Measurements from ENCODE around the gene IL6ST.
"Not testable (repeated sequence)": the region's sequence is repeated elsewhere in the genome, so short reads cannot be mapped to it uniquely, and the experiment has no call there.

The IL6ST gene

GRCh38 chr5:56003679-56004078 is 8.9 kb upstream of the IL6ST start:
- no peak for DNase-seq (ENCODE audit: low spot score)

- no peak for DNase-seq (ENCODE audit: low spot score)
These were observed 8.4 kb upstream of the IL6ST start for GRCh38 chr5:56003179-56003578.

- no peak for DNase-seq (ENCODE audit: low spot score)
These were observed 7.5 kb upstream of the IL6ST start for GRCh38 chr5:56002303-56002702.

- not testable (repeated sequence) for DNase-seq (ENCODE audit: low spot score)
These were observed 5.5 kb upstream of the IL6ST start for GRCh38 chr5:56000221-56000620.

- DNase-seq (ENCODE audit: low spot score) = no peak
These were observed 4.2 kb upstream of the IL6ST start for GRCh38 chr5:55998966-55999365.

- peak; percentile 87 for DNase-seq (ENCODE audit: low spot score)
These were observed 3.1 kb upstream of the IL6ST start for GRCh38 chr5:55997742-55998351.

GRCh38 chr5:55994998-55995914 is 493 bp upstream of the IL6ST start:
- peak; percentile 97 for DNase-seq (ENCODE audit: low spot score)

- DNase-seq (ENCODE audit: low spot score) = peak; percentile 42
These were observed 850 bp downstream of the IL6ST start for GRCh38 chr5:55993731-55994494.

- DNase-seq (ENCODE audit: low spot score) = no peak
These were observed 1.8 kb downstream of the IL6ST start for GRCh38 chr5:55993013-55993412.

- no peak for DNase-seq (ENCODE audit: low spot score)
These were observed 2.8 kb downstream of the IL6ST start for GRCh38 chr5:55991768-55992486.

- not testable (repeated sequence) for DNase-seq (ENCODE audit: low spot score)
These were observed 3.9 kb downstream of the IL6ST start for GRCh38 chr5:55990895-55991294.

- DNase-seq (ENCODE audit: low spot score) = no peak
These were observed 4.9 kb downstream of the IL6ST start for GRCh38 chr5:55989860-55990259.

- DNase-seq (ENCODE audit: low spot score) = no peak
These were observed 5.7 kb downstream of the IL6ST start for GRCh38 chr5:55988979-55989638.

- DNase-seq (ENCODE audit: low spot score) = not testable (repeated sequence)
These were observed 6.3 kb downstream of the IL6ST start for GRCh38 chr5:55988428-55988827.

GRCh38 chr5:55986931-55987330 is 7.8 kb downstream of the IL6ST start:
- DNase-seq (ENCODE audit: low spot score) = no peak

GRCh38 chr5:55985181-55985580 is 9.6 kb downstream of the IL6ST start:
- DNase-seq (ENCODE audit: low spot score) = no peak

GRCh38 chr5:55983986-55984385 is 10.8 kb downstream of the IL6ST start:
- no peak for DNase-seq (ENCODE audit: low spot score)

- no peak for DNase-seq (ENCODE audit: low spot score)
These were observed 11.8 kb downstream of the IL6ST start for GRCh38 chr5:55982957-55983381.

- no peak for DNase-seq (ENCODE audit: low spot score)
These were observed 21.5 kb downstream of the IL6ST start for GRCh38 chr5:55973296-55973695.

- no peak for DNase-seq (ENCODE audit: low spot score)
These were observed 24.8 kb downstream of the IL6ST start for GRCh38 chr5:55969956-55970355.

GRCh38 chr5:55966284-55966683 is 28.5 kb downstream of the IL6ST start:
- DNase-seq (ENCODE audit: low spot score) = no peak

Measured in hematopoietic multipotent progenitor cell treated with erythropoietin and hydrocortisone succinate and interleukin-3 and kit ligand, for 15 days (in vitro differentiated cells).